Right lobe of liver (tissue), 6 donors: Measurements from ENCODE around the gene SEPSECS. TPM values are rescaled to one million over a fixed set of nuclear protein-coding genes. Genes with fewer than 3 reads are reported as not detected.

ENCODE experiments used
- ATAC-seq, 4 donors: fragments of 200-7000 bp; cut with Tn5 transposase; one replicate each; pipeline ENCODE4 v1.9.1; 2020; ENCODE audit warnings: mild to moderate bottlenecking in 4 of 4, moderate library complexity in 4 of 4
- DNase-seq, 3 donors: peaks; one replicate each; pipeline ENCODE4 v3.0.0-alpha.2; 2020
- H3K27ac ChIP-seq, 3 donors: fragments of 200-600 bp; one replicate each; pipeline ENCODE4 v1.8.0; 2022
- H3K27me3 ChIP-seq, 2 donors: fragments of 200-600 bp; one replicate each; pipeline ENCODE4 v1.8.0; 2022
- H3K36me3 ChIP-seq, 4 donors: fragments of 200-600 bp; sonication (generic) in 1 of 4; one replicate each; pipeline versions ENCODE4 v1.5.1 to v1.8.0; 2017 to 2022; ENCODE audit warnings: control low read depth in 1 of 4
- H3K4me1 ChIP-seq, 4 donors: fragments of 200-600 bp; sonication (generic) in 1 of 4; one replicate each; pipeline versions ENCODE4 v1.5.1 to v1.8.0; 2017 to 2022; ENCODE audit warnings: control low read depth in 1 of 4
- H3K4me3 ChIP-seq, 3 donors: fragments of 200-600 bp; one replicate each; pipeline ENCODE4 v1.8.0; 2022
- H3K9me3 ChIP-seq, 4 donors: fragments of 200-600 bp; sonication (generic) in 1 of 4; one replicate each; pipeline versions ENCODE4 v1.5.1 to v1.8.0; 2017 to 2022; ENCODE audit warnings: control low read depth in 1 of 4
- POLR2A ChIP-seq: fragments of 450-650 bp; IDR thresholded peaks from one replicate; pipeline ENCODE4 v1.6.1; 2017; ENCODE audit warnings: antibody characterized with exemption, mild to moderate bottlenecking
- WGBS: methylation state at CpG from one replicate; pipeline ENCODE4 v1.1.6; 2018; ENCODE audit warnings: low coverage, low lambda C conversion rate; ENCODE audit not compliant: insufficient coverage; ENCODE audit errors: missing lambda C conversion rate; 5-methylcytosine and 5-hydroxymethylcytosine counted together
- intact Hi-C, 2 donors: fragments of 100-400 bp; cut with DNase I; formaldehyde crosslinking; loops; one replicate each; pipeline versions ENCODE4 v1.11.2 to v1.14.1; 2022
- total RNA-seq, 6 experiments: library from RNA; depleted of rRNA in 2 of 6; stranded (reverse); fragments of >200 nt in 2 of 6; fragmentation: NEBNext Ultra II Directional in 3 of 6; extraction: Animal tissue kit (Norgen Biotek cat#: 25700) in 3 of 6; gene quantifications; one replicate each; pipeline versions ENCODE4 v1.1.0 to v1.2.4, GENCODE V29; 2016 to 2023
- TF ChIP-seq, protein P1 (sequence below), 4 donors: fragments of 200-600 bp in 3 of 4; fragments of 450-650 bp in 1 of 4; IDR thresholded peaks; one replicate each; pipeline versions ENCODE4 v1.5.1 to v1.8.0; 2016 to 2022; ENCODE audit warnings: antibody characterized with exemption in 4 of 4, mild to moderate bottlenecking in 2 of 4
- donor health status: DM: no; HTN: yes; CAD: no.
- donor health status: DM: no; HTN: no; CAD: no.
- donor health status: DM: no; HTN: no; CAD: no.
- donor health status: DM: no; HTN: yes; CAD: no.
- donor health status: DM: no; HTN: yes; CAD: no.

The SEPSECS gene
- total RNA-seq, 6 experiments from 2014 or later = 17.0 to 26.6 (median 22.7) TPM

GRCh38 chr4:25155947-25156346 lies 4.3 kb downstream of the SEPSECS start:
- H3K36me3 ChIP-seq = no peaks in the 10 kb centered on the region
- no peak for ATAC-seq
- no peaks in the 10 kb centered on the region for H3K9me3 ChIP-seq
- intact Hi-C loops = no loop called here
- 87% methylated on average over 5 of the region's 5 CpGs for WGBS
- no peak overlapping the region for H3K4me3 ChIP-seq
- no peak for TF ChIP-seq POLR2A
- TF ChIP-seq, protein P1, sequence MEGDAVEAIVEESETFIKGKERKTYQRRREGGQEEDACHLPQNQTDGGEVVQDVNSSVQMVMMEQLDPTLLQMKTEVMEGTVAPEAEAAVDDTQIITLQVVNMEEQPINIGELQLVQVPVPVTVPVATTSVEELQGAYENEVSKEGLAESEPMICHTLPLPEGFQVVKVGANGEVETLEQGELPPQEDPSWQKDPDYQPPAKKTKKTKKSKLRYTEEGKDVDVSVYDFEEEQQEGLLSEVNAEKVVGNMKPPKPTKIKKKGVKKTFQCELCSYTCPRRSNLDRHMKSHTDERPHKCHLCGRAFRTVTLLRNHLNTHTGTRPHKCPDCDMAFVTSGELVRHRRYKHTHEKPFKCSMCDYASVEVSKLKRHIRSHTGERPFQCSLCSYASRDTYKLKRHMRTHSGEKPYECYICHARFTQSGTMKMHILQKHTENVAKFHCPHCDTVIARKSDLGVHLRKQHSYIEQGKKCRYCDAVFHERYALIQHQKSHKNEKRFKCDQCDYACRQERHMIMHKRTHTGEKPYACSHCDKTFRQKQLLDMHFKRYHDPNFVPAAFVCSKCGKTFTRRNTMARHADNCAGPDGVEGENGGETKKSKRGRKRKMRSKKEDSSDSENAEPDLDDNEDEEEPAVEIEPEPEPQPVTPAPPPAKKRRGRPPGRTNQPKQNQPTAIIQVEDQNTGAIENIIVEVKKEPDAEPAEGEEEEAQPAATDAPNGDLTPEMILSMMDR (IDR thresholded peaks at IDR 0.05) = no peak
- H3K27ac ChIP-seq = peak overlapping the region in 2 of 3 donors; percentile 81 to 88
- H3K4me1 ChIP-seq = peaks cover 0 to 11% (median 6%) of the 10 kb centered on the region in 4 donors
- DNase-seq = no peak
- no peaks in the 10 kb centered on the region for H3K27me3 ChIP-seq

- Histone ChIP-seq H3K36me3 (peaks cover 0 to 2% (median 0%) of the 10 kb centered on the region in 4 donors), H3K27ac (peak overlapping the region; percentile 65 to 88 (median 81)), H3K9me3 (no peaks in the 10 kb centered on the region), H3K4me3 (peak overlapping the region in 2 of 3 donors; percentile 7 to 8), H3K27me3 (no peaks in the 10 kb centered on the region), H3K4me1 (peaks cover 0 to 11% (median 6%) of the 10 kb centered on the region in 4 donors)
- DNase-seq (peak in 1 of 3 donors; percentile 68), ATAC-seq (peak; percentile 88 to 96 (median 90))
- WGBS = 17% methylated on average over 4 of the region's 4 CpGs
- intact Hi-C loops = no loop called here
- TF ChIP-seq, protein P1 (IDR thresholded peaks at IDR 0.05) = no peak
- TF ChIP-seq POLR2A = peak; percentile 69
Measured at GRCh38 chr4:25154594-25155265, 5.5 kb downstream of the SEPSECS start.

GRCh38 chr4:25146076-25146475 lies 14.2 kb downstream of the SEPSECS start:
- no peak for DNase-seq
- 50% methylated on average over 1 of the region's 1 CpG for WGBS
- Histone ChIP-seq H3K27ac (no peak overlapping the region), H3K4me3 (no peak overlapping the region), H3K36me3 (peaks cover 0 to 26% (median 8%) of the 10 kb centered on the region in 4 donors), H3K9me3 (no peaks in the 10 kb centered on the region), H3K4me1 (no peaks in the 10 kb centered on the region), H3K27me3 (no peaks in the 10 kb centered on the region)
- ATAC-seq = no peak
- TF ChIP-seq POLR2A = no peak
- TF ChIP-seq, protein P1 (IDR thresholded peaks at IDR 0.05) = no peak
- intact Hi-C loops = no loop called here

DNA sequence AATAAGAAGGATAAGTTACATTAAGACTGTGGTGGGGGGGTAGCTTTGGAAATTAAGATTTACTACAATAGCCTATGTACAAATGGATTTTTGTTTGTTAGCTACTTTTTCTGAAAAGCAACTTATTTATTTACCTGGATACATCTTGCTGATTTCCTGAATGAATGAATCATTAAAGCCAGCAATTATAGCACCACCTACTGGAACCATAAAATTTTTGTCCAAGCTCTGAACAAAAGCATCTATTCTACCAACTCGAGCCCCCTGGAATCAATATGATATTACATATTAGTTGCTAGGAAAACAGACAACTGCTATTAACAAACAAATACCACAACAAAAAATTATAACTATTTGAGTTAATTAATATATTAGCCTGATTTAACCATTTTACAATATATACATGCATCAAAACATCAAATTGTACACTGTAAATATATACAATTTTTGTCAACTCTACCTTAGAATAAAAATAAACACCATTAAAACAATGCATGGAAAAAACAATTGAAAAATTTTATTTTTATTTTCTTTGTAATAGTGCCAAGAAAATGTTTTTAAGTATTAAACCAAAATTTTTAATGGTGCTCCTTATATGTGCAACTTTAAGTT lies 15.3 kb downstream of the SEPSECS start:
- intact Hi-C loops = no loop called here
- H3K4me3 ChIP-seq = no peak overlapping the region
- WGBS = 7% methylated on average over 1 of the region's 1 CpG
- no peaks in the 10 kb centered on the region for H3K27me3 ChIP-seq
- DNase-seq (no peak), ATAC-seq (peak in 2 of 4 donors; percentile 42 to 47)
- no peaks in the 10 kb centered on the region for H3K4me1 ChIP-seq
- no peak for TF ChIP-seq POLR2A
- TF ChIP-seq, protein P1 (IDR thresholded peaks at IDR 0.05) = peak; percentile 39 to 61 (median 51)
- H3K9me3 ChIP-seq = no peaks in the 10 kb centered on the region
- peaks cover 0 to 24% (median 9%) of the 10 kb centered on the region in 4 donors for H3K36me3 ChIP-seq
- no peak overlapping the region for H3K27ac ChIP-seq
